GM19043 (cell line): ENCODE data around the gene ALPG.
"Not testable (repeated sequence)": the region's sequence is repeated elsewhere in the genome, so short reads cannot be mapped to it uniquely, and the experiment has no call there.

ENCODE experiments used
- ATAC-seq: cut with Tn5 transposase; IDR thresholded peaks from one replicate; pipeline ENCODE4 v1.9.1; 2021; ENCODE audit warnings: low read depth; ENCODE audit not compliant: unreplicated experiment

ALPG gene

DNA sequence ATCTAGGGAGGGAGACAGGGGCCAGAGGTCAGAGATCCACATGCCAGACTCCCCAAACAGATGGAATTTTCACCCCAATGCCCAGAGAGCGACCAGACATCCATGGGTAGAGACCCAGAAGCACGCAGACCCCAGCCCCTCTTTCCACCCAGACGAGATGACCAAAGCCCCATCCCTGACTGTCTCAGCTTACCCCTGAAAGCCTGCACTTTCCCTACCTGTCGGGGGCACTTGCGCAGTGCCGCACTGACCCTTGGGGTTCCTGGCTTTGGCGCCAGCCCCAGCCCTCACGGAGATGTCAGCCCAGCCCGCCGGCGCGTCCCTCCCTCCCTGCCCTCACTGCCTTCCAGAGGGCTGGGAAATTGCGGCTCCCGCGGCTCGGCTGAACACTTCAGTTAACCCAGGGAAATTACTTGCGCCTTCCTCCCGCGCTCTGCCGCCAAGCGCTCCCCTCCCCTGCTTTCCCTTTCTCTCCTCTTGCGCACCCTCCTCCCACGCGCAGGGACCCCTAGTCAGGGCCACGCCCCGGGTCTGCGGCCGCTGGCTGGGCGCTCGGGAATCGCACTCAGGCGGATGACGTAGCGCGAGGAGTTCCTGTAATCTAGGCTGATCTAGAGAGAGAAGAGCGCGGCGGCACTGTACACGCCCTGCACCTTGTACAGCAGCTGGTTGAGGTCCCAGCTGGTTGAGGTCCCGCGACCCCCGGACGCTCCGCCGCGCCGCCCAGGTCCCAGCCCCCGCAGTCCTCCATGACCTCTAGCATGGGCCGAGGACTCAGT, 12.0 kb downstream of the ALPG start:
- no peak for ATAC-seq

DNA sequence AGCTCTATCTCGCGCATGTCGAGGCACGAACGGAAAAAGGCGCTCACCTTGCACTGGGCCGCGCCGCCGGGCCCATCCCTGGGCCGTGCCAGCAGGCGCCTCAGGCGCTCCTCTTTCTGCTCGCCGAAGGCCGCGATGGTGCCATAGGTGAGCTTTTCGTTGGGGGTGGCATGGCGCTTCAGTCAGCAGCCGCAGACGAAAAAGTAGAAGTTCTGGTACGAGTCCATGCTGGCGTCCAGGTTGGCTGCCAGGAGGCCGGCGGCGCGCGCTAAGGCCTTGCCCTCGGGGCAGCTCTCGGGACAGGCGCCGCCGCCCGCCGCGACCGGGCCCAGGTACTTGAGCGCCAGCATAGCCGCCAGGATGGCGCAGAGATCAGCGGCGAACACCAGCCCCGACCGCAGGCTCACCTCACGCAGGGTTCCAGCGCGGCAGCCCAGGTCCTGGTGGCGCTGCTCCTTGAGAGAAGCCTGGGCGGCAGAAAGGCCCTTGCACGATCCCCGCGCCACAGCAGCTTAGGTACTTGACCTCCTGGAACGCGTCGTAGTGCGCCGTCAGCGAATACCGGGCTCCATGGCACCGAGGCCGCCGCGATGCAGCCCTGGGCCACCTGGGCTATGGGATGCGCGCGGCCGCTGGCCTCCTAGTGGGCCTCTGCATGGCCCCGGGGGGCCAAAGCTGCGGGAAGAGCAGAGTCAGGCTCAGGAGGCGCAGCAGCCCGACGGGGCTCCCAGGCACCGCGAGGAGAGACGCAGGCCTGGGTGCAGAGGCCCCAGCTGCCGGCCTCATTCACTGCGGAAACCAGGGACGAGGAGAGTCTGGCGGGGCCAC, 12.8 kb downstream of the ALPG start:
- no peak for ATAC-seq

DNA sequence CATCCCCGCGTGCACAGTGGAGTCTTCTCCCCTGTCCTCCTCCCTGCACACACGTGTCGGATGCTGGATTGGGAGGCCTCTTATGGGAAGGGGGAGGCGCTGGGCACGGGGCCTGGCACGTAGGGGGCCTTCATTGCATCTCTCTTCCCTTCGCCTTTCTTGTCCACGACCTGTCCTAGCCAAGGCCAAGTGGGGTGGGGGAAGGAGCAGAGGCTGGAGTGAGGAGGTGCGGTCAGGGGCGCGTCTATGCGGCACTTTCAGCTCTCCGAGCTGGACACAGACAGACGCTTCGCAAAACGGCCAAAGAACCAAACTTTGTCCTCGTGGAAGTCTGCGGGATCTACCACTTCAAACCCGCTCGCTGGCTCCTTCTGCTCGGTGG, 13.4 kb downstream of the ALPG start:
- no peak for ATAC-seq

DNA sequence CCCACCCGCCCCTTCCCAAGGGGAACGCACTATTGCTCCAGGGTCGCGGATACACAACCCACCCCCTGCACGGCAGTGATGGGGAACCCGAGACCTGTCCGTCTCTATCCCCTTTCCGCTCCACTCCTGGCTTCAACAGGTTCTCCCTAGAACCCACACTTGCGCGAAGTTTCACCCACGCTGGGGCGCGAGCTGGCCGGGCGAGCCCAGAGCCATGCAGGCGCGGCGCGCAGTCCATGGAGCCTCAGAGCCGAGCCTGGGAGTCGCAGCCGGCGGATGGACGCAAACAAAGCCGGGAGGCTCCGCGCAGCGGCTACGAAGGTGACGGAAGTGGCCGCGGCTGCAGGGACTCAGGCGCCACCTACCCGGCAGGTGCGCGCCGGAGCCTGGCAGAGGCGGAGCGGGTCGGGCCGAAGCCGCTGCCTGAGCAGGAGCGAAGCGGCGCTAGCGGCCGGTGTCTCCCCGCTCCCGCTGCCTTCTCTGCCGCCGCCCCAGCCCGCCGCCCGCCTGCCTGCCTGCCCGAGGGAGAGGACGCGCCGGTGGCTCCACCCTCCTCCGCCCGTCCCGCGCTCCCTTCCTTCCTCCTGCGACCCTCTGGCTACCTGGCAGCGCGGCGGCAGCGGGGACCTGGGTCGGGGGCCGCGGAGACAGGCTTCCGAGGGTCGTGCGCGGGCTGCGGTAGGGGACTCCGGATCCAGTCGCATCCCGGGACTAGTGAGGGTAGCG, 14.0 kb downstream of the ALPG start:
- ATAC-seq = no peak

DNA sequence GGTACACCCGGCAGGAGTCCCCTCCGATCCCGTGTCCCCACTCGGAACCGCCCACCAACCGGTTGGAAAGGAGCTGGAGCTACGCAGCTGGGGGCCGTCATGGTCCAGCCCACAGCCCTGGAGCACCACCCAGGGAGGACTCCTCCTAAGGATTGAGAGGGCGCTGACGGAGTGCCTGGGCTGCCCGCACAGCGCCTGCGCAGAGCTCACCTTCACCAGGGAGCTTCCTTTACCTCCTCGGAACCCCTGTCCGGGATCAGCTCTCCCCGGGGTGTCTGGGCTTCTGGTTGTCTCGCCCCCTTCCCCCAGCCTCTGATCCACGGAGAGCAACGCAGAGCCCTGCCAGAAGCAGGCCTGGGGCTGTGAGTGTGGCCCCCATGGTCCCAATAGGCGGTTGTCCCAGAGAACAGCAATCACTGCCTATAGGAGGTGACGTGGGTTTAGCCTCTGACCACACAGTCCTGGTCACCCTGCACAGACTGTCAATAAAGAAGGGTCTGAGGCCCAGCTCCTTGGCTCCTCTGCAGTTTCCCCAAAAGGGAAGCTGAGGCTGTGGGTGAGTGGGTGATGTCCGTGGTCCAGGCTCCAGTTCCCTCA, 14.6 kb downstream of the ALPG start:
- ATAC-seq = no peak

- ATAC-seq = no peak
Observed at GRCh38 chr2:232422051-232422450, 15.4 kb downstream of the ALPG start.

GRCh38 chr2:232422996-232423395, 16.4 kb downstream of the ALPG start:
- not testable (repeated sequence) for ATAC-seq

DNA sequence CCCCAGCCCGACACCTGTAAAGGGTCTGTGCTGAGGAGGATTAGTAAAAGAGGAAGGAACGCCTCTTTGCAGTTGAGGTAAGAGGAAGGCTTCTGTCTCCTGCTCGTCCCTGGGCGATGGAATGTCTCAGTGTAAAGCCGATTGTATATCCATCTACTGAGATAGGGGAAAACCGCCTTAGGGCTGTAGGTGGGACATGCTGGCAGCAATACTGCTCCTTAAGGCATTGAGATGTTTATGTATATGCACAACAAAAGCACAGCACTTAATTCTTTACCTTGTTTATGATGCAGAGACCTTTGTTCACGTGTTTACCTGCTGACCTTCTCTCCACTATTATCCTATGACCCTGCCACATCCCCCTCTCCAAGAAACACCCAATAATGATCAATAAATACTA, 16.8 kb downstream of the ALPG start:
- not testable (repeated sequence) for ATAC-seq

DNA sequence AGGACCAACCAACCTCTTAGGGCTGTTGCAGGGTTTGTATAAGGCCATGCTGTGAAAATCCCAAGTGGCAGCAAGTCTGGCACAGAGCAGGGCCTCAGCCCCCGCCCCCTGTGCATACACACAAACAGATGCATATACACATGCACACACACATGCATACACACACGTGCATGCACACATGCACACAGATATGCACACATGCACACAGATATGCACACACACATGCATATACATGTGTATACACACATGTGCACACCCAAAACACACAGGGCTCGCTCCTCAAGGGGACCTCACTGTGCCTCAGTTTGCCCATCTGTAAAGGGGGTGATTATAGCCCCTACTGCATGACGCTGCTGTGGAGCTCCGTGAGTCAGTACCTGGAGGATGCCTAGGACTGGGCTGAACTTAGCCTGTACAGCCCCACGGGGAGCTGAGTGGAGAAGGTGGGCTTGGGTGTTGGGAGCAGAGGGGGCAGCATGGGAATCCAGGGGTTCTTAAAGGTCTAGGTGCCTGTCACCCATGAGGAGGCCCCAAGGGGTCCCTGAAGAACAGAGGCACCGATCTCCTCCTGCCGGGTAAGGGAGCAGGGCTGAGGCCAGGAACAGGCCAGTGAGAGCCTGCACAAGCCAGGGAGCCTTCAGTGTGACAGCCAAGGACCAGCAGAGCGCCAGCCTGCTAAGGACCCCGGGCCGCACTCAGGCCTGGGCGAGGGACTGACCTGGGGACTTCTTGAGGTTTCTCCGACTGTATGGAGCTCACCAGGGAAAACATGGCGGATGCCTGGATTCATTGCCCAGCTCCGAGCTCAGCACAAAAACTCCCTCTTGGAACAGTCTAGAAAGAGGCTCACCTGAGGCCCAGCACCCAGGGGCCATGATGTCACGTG, 25.3 kb downstream of the ALPG start:
- ATAC-seq = no peak

DNA sequence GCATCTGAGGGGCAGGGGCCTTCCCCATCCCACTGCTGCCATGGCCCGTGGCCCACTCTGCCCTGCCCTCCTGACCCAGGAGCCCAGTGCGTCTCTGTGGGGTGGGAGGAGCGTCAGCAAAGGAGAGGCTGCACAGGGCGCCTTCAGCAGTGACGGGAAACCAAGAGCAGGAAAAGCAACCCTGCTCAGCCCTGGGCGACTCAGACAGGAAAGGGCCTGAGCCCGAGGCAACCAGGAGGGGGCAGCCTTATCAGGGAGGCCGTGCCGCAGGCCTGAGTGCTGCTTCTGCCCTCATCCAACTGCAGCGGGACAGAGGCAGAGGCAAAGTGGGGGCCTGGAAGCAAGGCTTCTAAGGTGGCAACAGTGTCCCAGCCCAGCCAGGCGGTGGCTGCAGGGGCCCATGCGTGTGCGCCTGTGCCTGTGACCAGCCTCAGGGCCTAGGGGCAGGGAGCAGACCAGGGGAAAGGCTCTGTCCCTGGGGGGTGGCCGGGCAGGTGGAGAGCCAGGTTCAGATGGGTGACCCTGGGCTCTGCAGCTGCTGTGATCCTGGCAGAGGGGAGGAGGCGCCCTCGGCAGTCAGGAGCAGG, 26.0 kb downstream of the ALPG start:
- no peak for ATAC-seq

DNA sequence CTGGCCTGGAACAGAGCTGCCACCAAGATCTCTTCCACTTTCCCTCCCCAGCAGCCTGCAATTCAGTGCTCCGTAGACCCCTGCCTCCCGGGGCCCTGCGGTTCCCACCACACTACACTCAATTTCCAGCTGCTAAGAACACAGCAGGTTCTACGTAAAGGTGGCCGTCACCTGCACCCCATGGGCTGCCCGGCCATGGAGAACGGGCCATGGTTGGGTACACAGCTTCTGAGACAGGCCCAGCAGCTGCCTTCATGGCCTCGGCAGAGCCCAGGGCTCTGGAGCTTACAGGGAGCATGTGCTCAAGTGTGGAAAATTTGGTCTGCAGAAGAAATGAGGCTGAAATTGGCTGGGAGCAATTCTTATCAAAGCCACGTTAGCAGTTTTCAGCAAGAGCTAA, 27.0 kb downstream of the ALPG start:
- not testable (repeated sequence) for ATAC-seq

DNA sequence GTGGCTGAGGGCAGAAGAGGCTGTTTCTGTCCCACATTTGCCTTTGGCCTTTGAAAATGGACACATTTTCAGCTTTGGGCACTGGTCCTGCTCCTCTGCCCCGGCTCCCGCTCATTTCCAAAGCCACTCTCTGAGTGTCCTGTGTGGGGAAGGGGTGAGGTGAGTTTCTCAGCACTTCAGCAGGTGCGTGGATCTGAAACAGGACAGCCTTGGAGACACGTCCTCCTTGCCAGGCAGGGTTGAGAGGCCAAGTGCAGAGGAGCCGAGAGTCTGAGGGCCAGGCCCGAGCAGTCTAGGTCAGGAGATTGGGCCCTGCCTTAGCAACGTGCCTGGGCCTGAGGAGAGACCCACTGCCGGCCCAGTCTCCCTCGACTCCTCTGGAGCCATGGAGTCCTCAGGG, 27.4 kb downstream of the ALPG start:
- ATAC-seq = no peak

- ATAC-seq = no peak
Observed at GRCh38 chr2:232434563-232435374, 28.1 kb downstream of the ALPG start.

DNA sequence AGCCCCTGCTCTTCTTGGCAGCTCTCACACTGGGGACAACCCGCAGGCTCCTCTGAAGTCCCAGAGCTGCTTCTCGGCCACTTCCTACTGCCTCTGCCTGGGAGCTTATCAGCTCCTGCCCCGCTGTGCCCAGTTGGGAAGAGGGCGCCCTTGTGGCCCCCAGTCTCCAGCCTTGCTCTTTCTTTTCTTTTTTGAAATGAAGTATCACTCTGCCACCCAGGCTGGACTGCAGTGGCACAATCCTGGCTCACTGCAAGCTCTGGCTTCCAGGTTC, 28.7 kb downstream of the ALPG start:
- ATAC-seq = no peak

- ATAC-seq = no peak
Observed at GRCh38 chr2:232435805-232436204, 29.2 kb downstream of the ALPG start.

DNA sequence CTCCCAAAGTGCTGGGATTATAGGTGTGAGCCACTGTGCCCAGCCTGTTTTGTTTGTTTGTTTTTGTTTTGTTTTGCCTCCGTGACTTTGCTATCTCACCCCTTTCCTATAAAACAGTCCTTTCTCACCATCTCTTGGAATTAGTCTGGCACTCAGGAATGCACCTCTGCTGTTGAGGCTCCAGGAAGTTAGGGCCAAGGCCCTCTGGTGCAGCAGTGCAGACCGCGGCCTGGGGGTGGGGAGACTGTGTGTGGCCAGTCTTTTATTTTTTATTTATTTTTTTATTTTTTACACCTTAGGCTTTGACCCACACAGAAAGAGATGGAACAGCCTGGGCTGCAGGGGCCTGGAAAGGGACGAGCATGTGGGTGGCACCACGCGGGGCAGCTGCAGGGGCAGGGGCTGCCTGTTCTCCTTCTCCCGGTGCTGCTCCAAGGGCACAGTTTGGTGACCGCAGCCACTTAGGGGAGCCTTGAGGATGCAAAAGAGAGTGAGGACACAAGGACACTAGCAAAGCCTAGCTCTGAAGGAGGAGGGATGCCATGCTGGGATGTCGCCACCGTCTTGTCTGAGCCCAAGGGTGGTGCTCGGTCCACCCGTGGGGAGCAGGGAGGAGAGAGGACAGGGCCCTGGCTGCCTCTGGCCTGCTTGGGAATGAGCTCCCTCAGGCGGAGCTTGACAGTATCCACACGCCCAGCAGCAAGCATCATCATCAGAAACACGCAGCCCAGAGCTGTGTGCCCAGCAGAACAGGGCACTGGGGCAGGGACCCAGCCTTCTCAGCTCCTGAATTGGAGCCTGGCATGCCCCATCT, 29.9 kb downstream of the ALPG start:
- ATAC-seq = no peak

DNA sequence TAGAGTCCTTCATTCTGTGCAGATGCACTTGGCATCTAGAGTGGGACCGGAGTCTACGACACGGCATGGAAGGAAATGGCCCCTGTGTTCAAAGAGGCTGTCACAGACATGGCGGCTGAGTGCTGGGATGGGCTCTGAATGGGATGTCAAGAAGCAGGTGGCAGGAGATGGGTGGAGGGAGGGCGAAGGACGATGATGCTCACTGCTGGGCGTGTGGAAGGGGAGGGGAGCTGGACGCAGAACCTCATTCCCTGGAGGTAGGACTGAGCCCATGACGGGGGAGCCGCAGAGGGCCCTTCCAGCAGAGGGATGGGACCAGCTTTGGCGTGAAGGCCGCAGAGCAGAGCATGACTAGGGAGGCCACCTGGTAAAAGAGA, 30.5 kb downstream of the ALPG start:
- no peak for ATAC-seq

DNA sequence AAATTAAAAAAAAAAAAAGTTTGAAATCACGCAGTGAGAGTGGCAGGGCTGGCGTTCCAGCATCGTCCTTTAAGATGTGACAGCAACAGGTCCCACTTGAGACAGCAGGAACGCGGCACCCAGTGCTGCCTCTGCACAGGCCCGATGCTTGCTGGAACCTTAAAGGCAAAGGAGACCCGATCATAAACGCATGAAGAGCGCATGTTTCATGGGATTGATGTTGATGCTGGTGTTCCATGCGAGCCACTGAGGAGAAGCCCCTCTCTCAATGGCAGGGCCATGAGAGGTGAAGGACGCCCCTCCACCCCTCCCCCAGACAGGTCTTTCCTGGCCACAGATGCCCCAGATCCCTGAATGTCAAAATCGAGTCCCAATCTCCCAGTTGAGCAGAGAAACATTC, 31.4 kb downstream of the ALPG start:
- ATAC-seq = no peak
